Measurements from ENCODE around the gene KCNIP4. TPM values are rescaled to one million over a fixed set of nuclear protein-coding genes. Genes with fewer than 3 reads are reported as not detected.

The KCNIP4 gene
- total RNA-seq, 6 experiments from 2014 or later = not detected

DNA sequence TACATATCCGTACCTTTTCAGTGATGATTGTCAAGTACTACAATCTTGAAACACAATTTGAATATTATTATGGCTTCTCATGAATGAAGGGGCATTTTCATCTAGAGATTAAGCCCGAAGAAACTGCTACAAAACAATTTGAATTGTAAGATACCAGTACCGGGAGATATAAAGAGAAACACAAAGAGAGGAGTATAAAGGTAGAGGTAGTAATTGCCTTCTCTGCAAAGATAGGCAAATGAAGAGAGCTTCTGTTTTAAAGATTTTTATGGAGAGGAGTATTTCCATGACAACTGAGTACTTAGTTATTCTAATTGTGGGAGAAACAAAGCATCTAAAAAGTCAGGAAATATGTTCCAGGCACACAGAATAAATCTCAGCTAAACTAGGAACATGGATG lies 25.3 kb upstream of the KCNIP4 start:
- 37% methylated on average over 3 of the region's 3 CpGs for WGBS (ENCODE audit: insufficient coverage, low coverage, low lambda C conversion rate, missing lambda C conversion rate)
- Histone ChIP-seq H3K4me1 (no peaks in the 10 kb centered on the region), H3K27ac (no peak overlapping the region), H3K36me3 (no peaks in the 10 kb centered on the region), H3K4me3 (no peak overlapping the region), H3K9me3 (no peaks in the 10 kb centered on the region), H3K27me3 (no peaks in the 10 kb centered on the region)
- TF ChIP-seq, protein P1, sequence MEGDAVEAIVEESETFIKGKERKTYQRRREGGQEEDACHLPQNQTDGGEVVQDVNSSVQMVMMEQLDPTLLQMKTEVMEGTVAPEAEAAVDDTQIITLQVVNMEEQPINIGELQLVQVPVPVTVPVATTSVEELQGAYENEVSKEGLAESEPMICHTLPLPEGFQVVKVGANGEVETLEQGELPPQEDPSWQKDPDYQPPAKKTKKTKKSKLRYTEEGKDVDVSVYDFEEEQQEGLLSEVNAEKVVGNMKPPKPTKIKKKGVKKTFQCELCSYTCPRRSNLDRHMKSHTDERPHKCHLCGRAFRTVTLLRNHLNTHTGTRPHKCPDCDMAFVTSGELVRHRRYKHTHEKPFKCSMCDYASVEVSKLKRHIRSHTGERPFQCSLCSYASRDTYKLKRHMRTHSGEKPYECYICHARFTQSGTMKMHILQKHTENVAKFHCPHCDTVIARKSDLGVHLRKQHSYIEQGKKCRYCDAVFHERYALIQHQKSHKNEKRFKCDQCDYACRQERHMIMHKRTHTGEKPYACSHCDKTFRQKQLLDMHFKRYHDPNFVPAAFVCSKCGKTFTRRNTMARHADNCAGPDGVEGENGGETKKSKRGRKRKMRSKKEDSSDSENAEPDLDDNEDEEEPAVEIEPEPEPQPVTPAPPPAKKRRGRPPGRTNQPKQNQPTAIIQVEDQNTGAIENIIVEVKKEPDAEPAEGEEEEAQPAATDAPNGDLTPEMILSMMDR (IDR thresholded peaks at IDR 0.05) = no peak
- TF ChIP-seq POLR2A (IDR thresholded peaks at IDR 0.05) = no peak
- DNase-seq = no peak
- ATAC-seq = no peak
- intact Hi-C loops (cut with DNase I) = no loop called here

DNA sequence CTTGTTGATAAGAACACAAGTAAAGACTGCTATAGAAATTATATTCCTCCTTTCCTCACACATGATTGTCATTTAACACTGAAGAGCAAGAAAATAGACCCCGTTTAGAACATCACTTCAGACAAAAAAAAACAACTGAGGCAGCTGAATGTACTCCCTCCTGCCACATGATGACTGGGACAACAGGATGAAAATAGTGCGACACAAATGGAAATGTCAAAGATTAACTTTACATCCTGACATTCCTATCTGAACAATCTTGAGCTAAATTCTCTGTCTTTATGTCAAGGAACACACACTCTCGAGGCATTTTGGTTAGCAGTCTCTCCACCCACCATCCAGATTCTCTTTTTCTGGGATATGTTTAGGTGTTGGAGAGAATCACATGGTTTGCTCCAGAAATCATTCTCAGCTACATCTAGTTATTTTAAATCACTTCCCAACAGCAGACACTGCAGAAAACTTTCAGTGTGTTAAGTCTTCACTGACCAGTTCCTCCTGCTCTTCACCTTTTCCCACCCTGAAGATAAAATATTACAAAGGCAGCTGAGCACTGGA lies 16.3 kb upstream of the KCNIP4 start:
- intact Hi-C loops (cut with DNase I) = no loop called here
- WGBS (ENCODE audit: insufficient coverage, low coverage, low lambda C conversion rate, missing lambda C conversion rate) = 37% methylated on average over 3 of the region's 3 CpGs

DNA sequence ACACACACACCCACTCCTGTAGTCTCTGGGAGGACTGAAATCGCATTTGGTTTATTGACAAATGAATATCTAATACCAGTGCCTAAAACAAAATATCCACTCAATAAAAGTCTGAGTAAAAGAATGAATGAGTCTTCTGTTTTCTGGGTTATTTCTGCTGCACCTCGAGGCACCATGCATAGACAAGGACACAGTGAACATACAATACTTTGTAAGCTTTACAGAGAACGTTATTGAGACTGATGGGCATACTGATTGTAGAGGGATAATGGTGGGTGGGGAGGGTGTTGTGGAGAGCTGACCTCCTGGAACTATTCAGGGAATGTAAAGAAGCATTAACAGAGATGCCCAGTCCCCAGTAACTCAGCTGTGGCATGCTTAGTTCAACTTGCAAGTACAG lies 14.1 kb upstream of the KCNIP4 start:
- no peak overlapping the region for H3K4me3 ChIP-seq
- H3K4me1 ChIP-seq = no peaks in the 10 kb centered on the region
- WGBS (ENCODE audit: insufficient coverage, low coverage, low lambda C conversion rate, missing lambda C conversion rate) = 21% methylated on average over 3 of the region's 3 CpGs
- DNase-seq = no peak
- H3K27me3 ChIP-seq = no peaks in the 10 kb centered on the region
- ATAC-seq = no peak
- no peaks in the 10 kb centered on the region for H3K36me3 ChIP-seq
- H3K27ac ChIP-seq = no peak overlapping the region
- H3K9me3 ChIP-seq = no peaks in the 10 kb centered on the region
- intact Hi-C loops (cut with DNase I) = no loop called here
- TF ChIP-seq POLR2A (IDR thresholded peaks at IDR 0.05) = no peak
- TF ChIP-seq, protein P1 (IDR thresholded peaks at IDR 0.05) = no peak

More for the DNA sequence above, 16.3 kb upstream of the KCNIP4 start:
- Histone ChIP-seq H3K27ac (no peak overlapping the region), H3K9me3 (no peaks in the 10 kb centered on the region), H3K4me3 (no peak overlapping the region), H3K27me3 (no peaks in the 10 kb centered on the region), H3K4me1 (no peaks in the 10 kb centered on the region), H3K36me3 (no peaks in the 10 kb centered on the region)
- ATAC-seq (no peak), DNase-seq (no peak)
- TF ChIP-seq, protein P1 (IDR thresholded peaks at IDR 0.05) = no peak
- no peak for TF ChIP-seq POLR2A (IDR thresholded peaks at IDR 0.05)

DNA sequence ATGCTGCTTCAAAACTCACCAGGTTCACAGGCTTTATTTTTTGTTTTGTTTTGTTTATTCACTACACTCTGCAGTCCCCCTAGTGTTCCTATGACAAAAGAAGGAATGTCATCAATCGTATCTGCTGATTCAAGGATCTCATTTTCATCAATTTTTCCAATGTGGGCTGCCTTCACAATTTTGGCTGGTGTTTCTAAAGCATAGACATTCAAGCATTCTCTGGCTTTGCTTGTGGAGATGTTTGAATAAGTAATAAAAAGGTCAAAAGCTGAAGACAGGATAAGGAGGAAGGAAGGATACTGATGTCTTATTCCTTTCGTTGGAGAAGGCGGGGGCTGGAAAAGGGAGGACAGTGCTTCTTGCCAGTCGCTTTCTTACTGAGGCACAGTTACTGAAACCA lies 12.2 kb upstream of the KCNIP4 start:
- WGBS (ENCODE audit: insufficient coverage, low coverage, low lambda C conversion rate, missing lambda C conversion rate) = 46% methylated on average over 4 of the region's 4 CpGs
- no peak overlapping the region for H3K27ac ChIP-seq
- ATAC-seq = no peak
- intact Hi-C loops (cut with DNase I) = no loop called here
- H3K9me3 ChIP-seq = no peaks in the 10 kb centered on the region
- TF ChIP-seq, protein P1 (IDR thresholded peaks at IDR 0.05) = no peak
- TF ChIP-seq POLR2A (IDR thresholded peaks at IDR 0.05) = no peak
- H3K4me1 ChIP-seq = no peaks in the 10 kb centered on the region
- no peak for DNase-seq
- no peaks in the 10 kb centered on the region for H3K27me3 ChIP-seq
- no peak overlapping the region for H3K4me3 ChIP-seq
- no peaks in the 10 kb centered on the region for H3K36me3 ChIP-seq

DNA sequence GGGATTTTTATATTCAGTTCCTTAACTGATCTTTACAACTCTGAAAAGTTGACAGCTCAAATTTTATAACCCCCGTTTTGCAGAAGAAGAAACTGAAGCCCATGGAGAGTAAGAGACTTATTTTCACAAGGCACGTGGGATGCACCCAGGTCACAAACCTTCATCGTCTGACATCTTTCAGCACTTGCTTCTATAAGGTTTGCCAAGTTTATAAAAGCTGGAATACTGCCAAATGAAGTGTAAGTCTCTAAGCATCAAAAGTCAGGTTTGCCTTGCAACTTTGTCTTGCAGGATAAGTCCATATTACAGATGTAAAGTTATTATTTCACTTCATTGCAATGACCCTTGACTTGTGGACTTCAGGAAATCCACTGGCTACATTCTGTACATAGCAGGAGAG lies 6.3 kb upstream of the KCNIP4 start:
- DNase-seq = no peak
- Histone ChIP-seq H3K9me3 (no peaks in the 10 kb centered on the region), H3K36me3 (no peaks in the 10 kb centered on the region), H3K27ac (no peak overlapping the region), H3K4me1 (no peaks in the 10 kb centered on the region), H3K4me3 (no peak overlapping the region), H3K27me3 (no peaks in the 10 kb centered on the region)
- no peak for ATAC-seq
- WGBS (ENCODE audit: insufficient coverage, low coverage, low lambda C conversion rate, missing lambda C conversion rate) = 31% methylated on average over 3 of the region's 3 CpGs
- intact Hi-C loops (cut with DNase I) = no loop called here
- TF ChIP-seq POLR2A (IDR thresholded peaks at IDR 0.05) = no peak
- TF ChIP-seq, protein P1 (IDR thresholded peaks at IDR 0.05) = no peak
